Thyroid gland (tissue), 4 donors: ENCODE data around the gene SASH1. TPM values are rescaled to one million over a fixed set of nuclear protein-coding genes. Genes with fewer than 3 reads are reported as not detected.

Source experiments
- DNase-seq, 2 donors: peaks; one replicate each; pipeline ENCODE4 v3.0.0-alpha.2; 2019
- H3K27ac ChIP-seq, 3 donors: fragments of 200-600 bp; sonication (generic); 1 replicate in 2 of 3; 2 replicates in 1 of 3; pipeline ENCODE4 v1.5.1; 2016 to 2019; ENCODE audit warnings: mild to moderate bottlenecking in 1 of 3, moderate library complexity in 1 of 3
- H3K27me3 ChIP-seq: fragments of 200-600 bp; sonication (generic); one replicate; pipeline ENCODE4 v1.5.1; 2019
- H3K36me3 ChIP-seq, 2 donors: fragments of 200-600 bp; sonication (generic); one replicate each; pipeline ENCODE4 v1.5.1; 2016 to 2019
- H3K4me1 ChIP-seq, 2 donors: fragments of 200-600 bp; sonication (generic); one replicate each; pipeline ENCODE4 v1.5.1; 2017 to 2019
- H3K4me3 ChIP-seq, 3 donors: fragments of 200-600 bp; sonication (generic); replicated peaks in 1 of 3; 1 replicate in 2 of 3; 2 replicates in 1 of 3; pipeline ENCODE4 v1.5.1; 2016; ENCODE audit warnings: mild to moderate bottlenecking in 1 of 3
- H3K9me3 ChIP-seq: fragments of 200-600 bp; sonication (generic); one replicate; pipeline ENCODE4 v1.5.1; 2017
- POLR2A ChIP-seq, 2 donors: fragments of 450-650 bp; IDR thresholded peaks; one replicate each; pipeline ENCODE4 v1.6.1; 2017; ENCODE audit warnings: antibody characterized with exemption in 2 of 2, mild to moderate bottlenecking in 2 of 2, moderate library complexity in 1 of 2
- WGBS, 2 donors: methylation state at CpG; one replicate each; pipeline ENCODE4 v1.1.5; 2017; 5-methylcytosine and 5-hydroxymethylcytosine counted together
- intact Hi-C: fragments of 100-400 bp; cut with DNase I; formaldehyde crosslinking; loops from one replicate; pipeline ENCODE4 v1.15.1; 2023
- total RNA-seq, 4 donors: library from RNA; depleted of rRNA; stranded (reverse); fragments of >200 nt; gene quantifications; one replicate each; pipeline ENCODE4 v1.2.3, GENCODE V29; 2016
- TF ChIP-seq, protein P1 (sequence below), 6 experiments: fragments of 200-600 bp in 3 of 6; fragments of 450-650 bp in 3 of 6; sonication (generic) in 3 of 6; IDR thresholded peaks; one replicate each; pipeline ENCODE4 v1.5.1; 2016 to 2019; ENCODE audit warnings: antibody characterized with exemption in 6 of 6, mild to moderate bottlenecking in 2 of 6, inconsistent platforms in 1 of 6, moderate library complexity in 1 of 6

Gene SASH1
- total RNA-seq, 4 donors from 2014 or later, result 154 to 235 (median 190) TPM

DNA sequence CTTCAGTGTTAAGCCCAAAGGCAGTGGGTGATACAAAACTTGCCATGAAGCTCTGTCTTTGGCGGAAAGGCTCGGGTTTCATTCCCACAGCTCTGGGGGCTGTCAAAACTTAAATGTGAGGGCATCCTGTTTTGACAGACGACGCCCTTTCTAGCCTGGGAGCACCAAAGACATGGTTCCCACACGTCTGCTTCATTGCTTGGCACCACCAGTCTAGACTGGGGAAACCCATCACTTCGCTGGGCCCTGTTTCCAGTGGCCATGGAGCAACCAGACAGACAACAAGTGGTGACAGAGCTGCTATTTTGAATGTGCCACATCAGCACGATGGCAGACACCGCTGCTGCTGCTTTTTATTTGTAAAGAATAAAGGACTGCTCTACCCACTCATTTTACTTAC, 127.5 kb downstream of the SASH1 start:
- peaks cover 29 to 34% of the 10 kb centered on the region in 2 donors for H3K4me1 ChIP-seq
- H3K27ac ChIP-seq, result peak overlapping the region in 1 of 3 donors; percentile 67
- no peaks in the 10 kb centered on the region for H3K9me3 ChIP-seq
- H3K4me3 ChIP-seq, result no peak overlapping the region
- no peak for DNase-seq
- no peaks in the 10 kb centered on the region for H3K27me3 ChIP-seq
- peaks cover 10 to 18% of the 10 kb centered on the region in 2 donors for H3K36me3 ChIP-seq
- 87 to 95% methylated on average over 8 of the region's 8 CpGs for WGBS, 2 donors
- TF ChIP-seq, protein P1, sequence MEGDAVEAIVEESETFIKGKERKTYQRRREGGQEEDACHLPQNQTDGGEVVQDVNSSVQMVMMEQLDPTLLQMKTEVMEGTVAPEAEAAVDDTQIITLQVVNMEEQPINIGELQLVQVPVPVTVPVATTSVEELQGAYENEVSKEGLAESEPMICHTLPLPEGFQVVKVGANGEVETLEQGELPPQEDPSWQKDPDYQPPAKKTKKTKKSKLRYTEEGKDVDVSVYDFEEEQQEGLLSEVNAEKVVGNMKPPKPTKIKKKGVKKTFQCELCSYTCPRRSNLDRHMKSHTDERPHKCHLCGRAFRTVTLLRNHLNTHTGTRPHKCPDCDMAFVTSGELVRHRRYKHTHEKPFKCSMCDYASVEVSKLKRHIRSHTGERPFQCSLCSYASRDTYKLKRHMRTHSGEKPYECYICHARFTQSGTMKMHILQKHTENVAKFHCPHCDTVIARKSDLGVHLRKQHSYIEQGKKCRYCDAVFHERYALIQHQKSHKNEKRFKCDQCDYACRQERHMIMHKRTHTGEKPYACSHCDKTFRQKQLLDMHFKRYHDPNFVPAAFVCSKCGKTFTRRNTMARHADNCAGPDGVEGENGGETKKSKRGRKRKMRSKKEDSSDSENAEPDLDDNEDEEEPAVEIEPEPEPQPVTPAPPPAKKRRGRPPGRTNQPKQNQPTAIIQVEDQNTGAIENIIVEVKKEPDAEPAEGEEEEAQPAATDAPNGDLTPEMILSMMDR (IDR thresholded peaks at IDR 0.05), result no peak
- TF ChIP-seq POLR2A (IDR thresholded peaks at IDR 0.05), result no peak
- intact Hi-C loops, result no loop called here

DNA sequence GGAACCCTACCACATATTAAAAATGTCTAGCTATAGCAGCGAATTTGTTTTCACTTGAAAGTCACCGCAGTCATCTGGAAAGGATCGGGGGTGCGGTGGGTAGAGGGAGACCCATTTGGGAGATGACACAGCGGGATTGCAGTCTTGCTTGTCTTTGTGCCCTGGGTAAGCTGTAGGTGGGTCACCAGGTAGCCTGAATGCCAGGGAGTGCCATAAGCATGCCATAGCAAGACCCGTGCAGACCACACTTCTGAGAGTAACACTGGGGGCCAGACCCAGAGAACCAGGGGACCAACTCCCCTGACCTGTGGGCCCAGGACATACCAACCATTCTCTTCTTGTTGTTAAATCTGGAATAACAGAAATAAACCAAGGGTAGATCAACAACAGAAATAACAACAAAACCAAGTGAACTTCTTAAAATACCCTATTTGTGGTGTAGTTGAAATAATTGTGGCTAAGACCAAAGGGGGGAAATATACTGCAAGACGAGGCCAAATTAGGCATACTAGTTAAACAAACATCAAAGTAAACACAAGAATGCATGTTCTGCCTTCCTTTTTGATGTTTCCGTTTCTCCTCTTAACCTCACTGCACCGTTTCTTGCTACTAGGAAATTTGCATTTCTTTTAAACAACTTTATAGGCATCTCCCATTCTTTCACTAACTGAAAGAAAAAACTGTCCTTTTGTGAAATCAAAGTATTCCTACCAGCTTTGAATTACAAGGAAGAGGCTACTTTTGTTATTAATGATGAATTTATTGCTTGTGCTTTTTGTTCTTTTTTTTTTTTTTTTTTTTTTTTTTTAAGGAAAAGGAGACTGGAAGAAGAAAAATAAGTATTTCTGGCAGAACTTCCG, 128.2 kb downstream of the SASH1 start:
- H3K4me1 ChIP-seq, result peaks cover 22 to 27% of the 10 kb centered on the region in 2 donors
- H3K27ac ChIP-seq, result peak overlapping the region in 2 of 3 donors; percentile 4 to 67
- no peaks in the 10 kb centered on the region for H3K9me3 ChIP-seq
- H3K27me3 ChIP-seq, result no peaks in the 10 kb centered on the region
- TF ChIP-seq, protein P1 (IDR thresholded peaks at IDR 0.05), result no peak
- TF ChIP-seq POLR2A (IDR thresholded peaks at IDR 0.05), result no peak
- intact Hi-C loops, result no loop called here
- peaks cover 10 to 25% of the 10 kb centered on the region in 2 donors for H3K36me3 ChIP-seq
- WGBS, 2 donors, result 89% methylated on average over 10 of the region's 10 CpGs
- DNase-seq, result no peak
- no peak overlapping the region for H3K4me3 ChIP-seq

DNA sequence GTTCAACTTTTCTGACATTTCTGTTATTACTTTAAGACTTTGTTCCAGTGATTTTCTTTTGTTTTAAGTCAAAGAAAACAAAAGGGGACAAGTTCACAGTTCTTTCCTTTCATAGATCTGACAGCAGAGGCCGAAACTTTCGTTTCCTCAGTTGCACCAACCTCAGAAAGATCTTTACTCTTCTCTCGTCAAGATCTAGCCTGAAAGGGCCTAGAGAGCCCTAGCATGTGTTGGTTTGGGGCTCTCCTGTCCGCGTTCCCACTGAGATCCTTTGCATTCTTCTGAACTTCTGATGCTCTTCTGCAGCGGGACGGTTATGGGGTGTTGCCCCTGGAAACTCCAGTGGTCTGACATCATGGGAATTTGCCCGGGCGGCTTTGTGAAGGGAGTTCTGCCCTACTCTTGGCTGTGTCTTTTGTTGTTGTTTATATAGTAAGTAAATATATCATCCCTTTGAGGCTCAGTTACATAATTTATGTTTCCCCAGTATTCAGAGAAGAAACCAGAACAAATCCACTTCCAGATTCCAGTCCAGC, 129.1 kb downstream of the SASH1 start:
- H3K27ac ChIP-seq, result peak overlapping the region in 2 of 3 donors; percentile 37 to 67
- intact Hi-C loops, result no loop called here
- H3K4me1 ChIP-seq, result peaks cover 13 to 19% of the 10 kb centered on the region in 2 donors
- H3K4me3 ChIP-seq, result no peak overlapping the region
- no peaks in the 10 kb centered on the region for H3K9me3 ChIP-seq
- no peak for DNase-seq
- 82 to 83% methylated on average over 9 of the region's 9 CpGs for WGBS, 2 donors
- peaks cover 10 to 25% of the 10 kb centered on the region in 2 donors for H3K36me3 ChIP-seq
- no peaks in the 10 kb centered on the region for H3K27me3 ChIP-seq
- TF ChIP-seq, protein P1 (IDR thresholded peaks at IDR 0.05), result no peak
- no peak for TF ChIP-seq POLR2A (IDR thresholded peaks at IDR 0.05)

DNA sequence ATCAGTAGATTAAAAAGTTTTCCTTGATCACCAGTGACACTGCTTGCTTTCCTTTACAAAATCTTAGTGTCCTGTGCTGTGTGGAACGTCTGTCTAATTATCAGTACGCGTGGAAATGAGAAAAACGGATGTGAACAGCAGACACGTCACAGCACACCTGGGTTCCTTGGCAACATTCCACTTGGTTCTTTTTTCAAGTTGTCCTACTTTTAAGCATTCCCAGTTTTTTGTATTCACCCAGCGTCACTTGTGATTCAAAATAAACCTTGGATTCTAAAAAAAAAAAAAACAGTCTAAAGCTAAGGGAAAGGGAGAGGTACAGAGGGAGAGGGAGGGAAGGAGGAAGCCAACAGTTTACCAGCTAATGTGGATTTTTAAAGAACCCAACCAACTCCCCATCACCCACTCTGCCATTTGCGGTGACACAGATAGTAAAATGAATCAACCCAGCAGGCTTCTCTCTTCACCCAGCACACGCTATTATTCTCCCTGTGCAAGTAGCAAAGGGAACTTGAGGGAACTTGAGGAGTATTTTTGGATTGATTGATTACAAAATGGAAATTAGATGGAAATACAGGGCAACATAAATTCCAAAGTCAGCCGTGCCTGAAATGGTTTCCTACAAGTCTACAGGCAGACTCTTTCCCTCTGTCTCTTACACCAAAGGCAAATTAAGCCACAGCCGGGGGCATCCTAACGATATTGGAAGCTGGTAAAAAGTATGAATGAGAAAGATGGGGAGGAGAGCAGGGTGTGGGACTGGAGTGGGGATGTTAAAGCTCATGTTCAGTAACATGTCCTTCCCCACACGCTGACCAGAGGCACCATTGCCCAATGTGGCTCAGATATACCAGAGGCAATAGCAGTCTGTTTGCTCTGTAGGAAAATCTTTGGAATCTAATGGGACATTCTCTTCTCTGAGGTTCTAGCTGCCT, 129.8 kb downstream of the SASH1 start:
- Histone ChIP-seq H3K27ac (peak overlapping the region in 2 of 3 donors; percentile 37 to 67), H3K9me3 (no peaks in the 10 kb centered on the region), H3K36me3 (peaks cover 10 to 25% of the 10 kb centered on the region in 2 donors), H3K4me3 (no peak overlapping the region), H3K27me3 (no peaks in the 10 kb centered on the region), H3K4me1 (peaks cover 11% of the 10 kb centered on the region in 2 donors)
- WGBS, 2 donors, result 82 to 87% methylated on average over 12 of the region's 12 CpGs
- intact Hi-C loops, result no loop called here
- DNase-seq, result no peak
- no peak for TF ChIP-seq POLR2A (IDR thresholded peaks at IDR 0.05)
- TF ChIP-seq, protein P1 (IDR thresholded peaks at IDR 0.05), result no peak
